Neural progenitor cell (in vitro differentiated cells): Measurements from ENCODE around the gene ZNF341. TPM values are rescaled to one million over a fixed set of nuclear protein-coding genes. Genes with fewer than 3 reads are reported as not detected.

Experiments
- DNase-seq: peaks from one replicate; pipeline ENCODE4 v3.0.0-alpha.2; 2016; ENCODE audit warnings: low spot score
- H2AFZ ChIP-seq: fragments of 200-600 bp; sonication (generic); replicated peaks from 2 replicates; pipeline ENCODE4 v1.6.1; 2016; ENCODE audit warnings: antibody characterized with exemption
- H3F3A ChIP-seq: fragments of 200-600 bp; sonication (generic); 2 replicates; pipeline ENCODE4 v1.6.1; 2016; ENCODE audit warnings: antibody characterized with exemption, low read depth
- H3K27ac ChIP-seq: fragments of 200-600 bp; sonication (generic); 2 replicates; pipeline ENCODE4 v1.5.1; 2016; ENCODE audit warnings: mild to moderate bottlenecking
- H3K27me3 ChIP-seq: fragments of 200-600 bp; sonication (generic); 2 replicates; pipeline ENCODE4 v1.6.1; 2016; ENCODE audit warnings: mild to moderate bottlenecking, moderate library complexity
- H3K36me3 ChIP-seq: fragments of 200-600 bp; sonication (generic); 2 replicates; pipeline ENCODE4 v1.5.1; 2016
- H3K4me1 ChIP-seq: fragments of 200-600 bp; sonication (generic); 2 replicates; pipeline ENCODE4 v1.6.1; 2016; ENCODE audit warnings: mixed run types
- H3K4me2 ChIP-seq: fragments of 200-600 bp; sonication (generic); 2 replicates; pipeline ENCODE4 v1.6.1; 2016
- H3K4me3 ChIP-seq: fragments of 200-600 bp; sonication (generic); 2 replicates; pipeline ENCODE4 v1.5.1; 2016
- H3K79me2 ChIP-seq: fragments of 200-600 bp; sonication (generic); 2 replicates; pipeline ENCODE4 v1.6.1; 2016; ENCODE audit warnings: low read depth
- H3K9ac ChIP-seq: fragments of 200-600 bp; sonication (generic); 2 replicates; pipeline ENCODE4 v1.6.1; 2016
- H3K9me3 ChIP-seq: fragments of 200-600 bp; sonication (generic); 2 replicates; pipeline ENCODE4 v1.5.1; 2016; ENCODE audit warnings: low read depth
- H4K20me1 ChIP-seq: fragments of 200-600 bp; sonication (generic); 2 replicates; pipeline ENCODE4 v1.6.1; 2016; ENCODE audit warnings: low read depth
- H3K27ac Mint-ChIP-seq: 3 replicates; pipeline ENCODE4 v1.8.0; 2021; ENCODE audit warnings: mixed read lengths
- H3K27me3 Mint-ChIP-seq: 2 replicates; pipeline ENCODE4 v1.8.0; 2022; ENCODE audit warnings: low read depth, mild to moderate bottlenecking, inconsistent platforms, moderate library complexity, mixed read lengths; ENCODE audit not compliant: insufficient read depth
- H3K36me3 Mint-ChIP-seq: 3 replicates; pipeline ENCODE4 v1.8.0; 2021; ENCODE audit warnings: mixed read lengths
- H3K4me1 Mint-ChIP-seq: 3 replicates; pipeline ENCODE4 v1.8.0; 2021; ENCODE audit warnings: mixed read lengths
- H3K4me3 Mint-ChIP-seq: 3 replicates; pipeline ENCODE4 v1.8.0; 2021; ENCODE audit warnings: mild to moderate bottlenecking, moderate library complexity, mixed read lengths
- H3K9me3 Mint-ChIP-seq: 3 replicates; pipeline ENCODE4 v1.8.0; 2020; ENCODE audit warnings: mixed read lengths
- CTCF ChIP-seq: fragments of 200-600 bp; sonication (generic); IDR thresholded peaks from 2 replicates; pipeline ENCODE4 v1.5.1; 2017; ENCODE audit warnings: antibody characterized with exemption, mild to moderate bottlenecking
- EZH2 ChIP-seq: fragments of 200-600 bp; sonication (generic); IDR thresholded peaks from 2 replicates; pipeline ENCODE4 v1.6.1; 2017; ENCODE audit warnings: antibody characterized with exemption, mild to moderate bottlenecking, moderate library complexity
- EZH2phosphoT487 ChIP-seq: fragments of 200-600 bp; sonication (generic); IDR thresholded peaks from 2 replicates; pipeline ENCODE4 v1.6.1; 2017; ENCODE audit warnings: antibody characterized with exemption
- total RNA-seq: library from RNA; depleted of rRNA; stranded (reverse); fragments of >200 nt; gene quantifications from 2 replicates; pipeline ENCODE4 v1.2.3, GENCODE V29; 2015; ENCODE audit warnings: low replicate concordance

The ZNF341 gene
- total RNA-seq, 1 donor from 2014 or later = 0.82 TPM

- Histone ChIP-seq H3K36me3 (no peaks in the 10 kb centered on the region), H3K4me3 (no peak overlapping the region), H4K20me1 (peaks cover 78% of the 10 kb centered on the region), H3F3A (peaks cover 13% of the 10 kb centered on the region), H3K27me3 (no peaks in the 10 kb centered on the region), H2AFZ (no peak overlapping the region), H3K79me2 (peaks cover 81% of the 10 kb centered on the region), H3K4me1 (peaks cover 25% of the 10 kb centered on the region), H3K4me2 (no peak overlapping the region), H3K9me3 (no peaks in the 10 kb centered on the region), H3K27ac (no peak overlapping the region), H3K9ac (no peak overlapping the region)
- Mint-ChIP-seq H3K36me3 (peaks cover 5% of the 10 kb centered on the region), H3K4me1 (peaks cover 77% of the 10 kb centered on the region), H3K4me3 (no peak overlapping the region), H3K27ac (peak overlapping the region; percentile 70), H3K9me3 (no peaks in the 10 kb centered on the region), H3K27me3 (peaks cover 2% of the 10 kb centered on the region)
- TF ChIP-seq EZH2phosphoT487 (no peak), CTCF (no peak), EZH2 (no peak)
- DNase-seq = no peak
Measured at GRCh38 chr20:33827634-33828325, 96.0 kb downstream of the ZNF341 start.

- Histone ChIP-seq H3K9me3 (no peaks in the 10 kb centered on the region), H3K27ac (no peak overlapping the region), H3K4me3 (no peak overlapping the region), H3K4me1 (peaks cover 28% of the 10 kb centered on the region), H3K27me3 (no peaks in the 10 kb centered on the region), H2AFZ (no peak overlapping the region), H3K36me3 (no peaks in the 10 kb centered on the region), H4K20me1 (peaks cover 83% of the 10 kb centered on the region), H3F3A (peaks cover 13% of the 10 kb centered on the region), H3K4me2 (no peak overlapping the region), H3K9ac (no peak overlapping the region), H3K79me2 (peaks cover 80% of the 10 kb centered on the region)
- no peak for DNase-seq
- peaks cover 9% of the 10 kb centered on the region for H3K36me3 Mint-ChIP-seq
- peaks cover 2% of the 10 kb centered on the region for H3K27me3 Mint-ChIP-seq
- no peak for TF ChIP-seq EZH2phosphoT487
- no peak for TF ChIP-seq EZH2
- no peak for TF ChIP-seq CTCF
- peak overlapping the region; percentile 70 for H3K27ac Mint-ChIP-seq
- H3K4me3 Mint-ChIP-seq = no peak overlapping the region
- no peaks in the 10 kb centered on the region for H3K9me3 Mint-ChIP-seq
- peaks cover 83% of the 10 kb centered on the region for H3K4me1 Mint-ChIP-seq
Measured at GRCh38 chr20:33828326-33828844, 96.6 kb downstream of the ZNF341 start.

- Mint-ChIP-seq H3K27ac (peak overlapping the region; percentile 83), H3K4me1 (peaks cover 90% of the 10 kb centered on the region), H3K9me3 (no peaks in the 10 kb centered on the region), H3K4me3 (no peak overlapping the region), H3K36me3 (peaks cover 12% of the 10 kb centered on the region), H3K27me3 (peaks cover 2% of the 10 kb centered on the region)
- Histone ChIP-seq H3K4me2 (no peak overlapping the region), H3K9me3 (no peaks in the 10 kb centered on the region), H3K79me2 (peaks cover 80% of the 10 kb centered on the region), H3K9ac (no peak overlapping the region), H3K36me3 (no peaks in the 10 kb centered on the region), H3K4me3 (no peak overlapping the region), H4K20me1 (peaks cover 82% of the 10 kb centered on the region), H3K4me1 (peaks cover 32% of the 10 kb centered on the region), H2AFZ (no peak overlapping the region), H3F3A (peaks cover 13% of the 10 kb centered on the region), H3K27ac (no peak overlapping the region), H3K27me3 (no peaks in the 10 kb centered on the region)
- DNase-seq = no peak
- no peak for TF ChIP-seq CTCF
- no peak for TF ChIP-seq EZH2
- TF ChIP-seq EZH2phosphoT487 = no peak
Measured at GRCh38 chr20:33828967-33829560, 97.3 kb downstream of the ZNF341 start.
